ENCODE results near the gene FAM186B. TPM values are rescaled to one million over a fixed set of nuclear protein-coding genes. Genes with fewer than 3 reads are reported as not detected.

FAM186B gene
- total RNA-seq, 1 donor from 2014 or later = 0.13 TPM

DNA sequence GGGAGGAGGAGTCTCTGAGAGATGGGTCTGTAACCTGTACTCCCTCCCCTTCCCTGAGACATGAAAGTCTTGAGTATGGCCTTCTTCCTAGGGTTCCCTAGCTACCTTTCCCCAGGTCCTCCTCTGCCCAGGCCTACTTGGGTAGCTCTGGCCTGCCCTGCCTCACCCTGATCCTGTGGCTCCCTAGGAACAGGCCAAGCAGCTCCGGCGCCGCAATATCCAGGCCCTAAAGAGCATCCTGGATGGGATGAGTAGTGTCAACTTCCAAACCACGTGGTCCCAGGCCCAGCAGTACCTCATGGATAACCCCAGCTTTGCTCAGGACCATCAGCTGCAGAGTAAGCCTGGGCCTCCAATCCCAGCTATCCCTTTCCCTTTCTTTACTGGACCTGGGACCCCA, 30.2 kb upstream of the FAM186B start:
- no peak for DNase-seq (ENCODE audit: low read depth, low spot score)

DNA sequence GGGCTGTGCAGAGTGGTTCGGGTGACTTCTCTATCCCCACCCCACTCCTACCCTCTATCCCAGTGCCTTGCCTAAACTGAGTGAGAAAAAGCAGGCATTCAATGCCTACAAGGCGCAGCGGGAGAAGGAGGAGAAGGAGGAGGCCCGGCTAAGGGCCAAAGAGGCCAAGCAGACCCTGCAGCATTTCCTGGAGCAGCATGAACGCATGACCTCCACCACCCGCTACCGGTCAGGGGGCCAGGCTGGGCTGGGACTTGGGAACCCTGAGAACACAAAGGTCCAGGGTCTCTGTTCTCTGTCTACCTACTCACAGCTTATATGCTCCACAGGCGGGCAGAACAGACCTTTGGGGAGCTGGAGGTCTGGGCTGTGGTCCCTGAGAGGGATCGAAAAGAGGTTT, 29.6 kb upstream of the FAM186B start:
- DNase-seq (ENCODE audit: low read depth, low spot score) = no peak

GRCh38 chr12:49633703-49634345, 28.4 kb upstream of the FAM186B start:
- no peak for DNase-seq (ENCODE audit: low read depth, low spot score)

DNA sequence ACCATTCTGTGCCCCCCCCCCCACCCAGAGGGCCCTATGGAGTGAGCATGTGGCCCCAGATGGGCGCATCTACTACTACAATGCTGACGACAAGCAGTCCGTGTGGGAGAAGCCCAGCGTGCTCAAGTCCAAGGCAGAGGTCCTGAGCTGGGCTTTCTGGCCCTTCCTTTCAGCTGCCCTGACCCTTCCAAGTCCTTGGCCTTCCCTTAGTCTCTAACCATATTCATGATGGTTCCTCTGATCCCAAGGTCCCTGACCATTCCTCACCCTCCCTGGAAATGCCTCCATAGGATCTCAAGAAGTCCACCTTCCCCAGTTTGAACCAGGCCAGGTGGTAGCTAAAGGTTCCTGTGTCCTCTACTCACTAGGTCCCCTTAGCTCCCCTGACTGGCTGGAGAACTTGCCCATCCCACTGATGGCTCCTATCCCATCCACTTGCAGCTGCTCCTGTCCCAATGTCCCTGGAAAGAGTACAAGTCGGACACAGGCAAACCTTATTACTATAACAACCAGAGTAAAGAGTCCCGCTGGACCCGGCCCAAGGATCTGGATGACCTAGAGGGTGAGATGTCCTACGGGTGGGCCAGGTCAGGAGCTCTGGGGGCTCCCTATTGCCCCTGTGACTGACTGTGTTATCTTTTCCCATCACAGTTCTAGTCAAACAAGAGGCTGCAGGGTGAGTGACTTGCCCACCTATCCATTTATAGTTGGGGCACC, 27.7 kb upstream of the FAM186B start:
- DNase-seq (ENCODE audit: low read depth, low spot score) = no peak

GRCh38 chr12:49632401-49632800, 27.0 kb upstream of the FAM186B start:
- DNase-seq (ENCODE audit: low read depth, low spot score) = no peak

- no peak for DNase-seq (ENCODE audit: low read depth, low spot score)
These were observed 26.0 kb upstream of the FAM186B start for GRCh38 chr12:49631336-49631907.

DNA sequence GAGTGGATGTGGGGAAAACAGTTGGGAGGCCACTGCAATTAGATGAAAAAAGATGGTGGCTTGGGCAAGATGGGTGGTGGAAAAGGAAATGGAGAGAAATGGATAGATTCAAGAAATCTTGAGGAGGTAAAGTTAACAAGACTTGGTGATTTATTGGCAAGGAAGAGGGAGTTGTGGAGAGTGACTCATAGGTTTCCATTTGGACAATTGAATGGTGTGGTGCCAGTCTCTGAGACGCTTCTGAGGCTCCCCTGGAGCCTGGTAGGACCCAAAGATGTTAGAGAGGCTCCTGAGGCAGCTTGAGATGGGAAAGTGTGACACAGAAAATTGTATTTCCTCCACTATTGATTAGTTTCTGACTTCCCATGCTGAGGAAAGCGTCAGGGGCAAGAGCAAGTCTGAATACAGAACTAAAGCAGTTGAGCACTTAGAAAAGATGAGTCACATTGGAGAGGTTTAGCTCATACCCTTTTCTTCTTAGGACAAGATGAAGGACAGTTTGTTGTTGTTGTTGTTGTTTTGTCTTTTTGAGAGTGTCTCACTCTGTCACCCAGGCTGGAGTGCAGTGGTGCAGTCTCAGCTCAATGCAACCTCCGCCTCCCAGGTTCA, 22.4 kb upstream of the FAM186B start:
- DNase-seq (ENCODE audit: low read depth, low spot score) = no peak

DNA sequence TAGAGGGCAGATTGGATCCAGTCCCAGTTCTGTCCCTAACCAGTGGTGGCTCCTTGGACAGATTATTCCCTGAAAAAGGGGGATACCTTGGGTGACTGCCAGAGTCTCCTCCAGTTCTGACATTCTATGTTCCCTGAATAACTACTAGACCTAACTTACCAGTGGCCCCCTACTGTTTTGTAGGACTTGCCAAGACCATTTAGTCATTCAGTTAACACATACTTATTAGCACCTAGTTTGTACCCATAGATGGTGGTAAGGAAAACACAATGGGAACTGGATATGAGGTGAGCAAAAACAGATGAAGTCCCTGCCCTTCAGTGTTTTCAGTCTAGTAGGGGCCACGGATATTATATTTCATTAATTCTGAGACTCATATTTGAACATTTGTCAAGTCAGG, 21.4 kb upstream of the FAM186B start:
- no peak for DNase-seq (ENCODE audit: low read depth, low spot score)

DNA sequence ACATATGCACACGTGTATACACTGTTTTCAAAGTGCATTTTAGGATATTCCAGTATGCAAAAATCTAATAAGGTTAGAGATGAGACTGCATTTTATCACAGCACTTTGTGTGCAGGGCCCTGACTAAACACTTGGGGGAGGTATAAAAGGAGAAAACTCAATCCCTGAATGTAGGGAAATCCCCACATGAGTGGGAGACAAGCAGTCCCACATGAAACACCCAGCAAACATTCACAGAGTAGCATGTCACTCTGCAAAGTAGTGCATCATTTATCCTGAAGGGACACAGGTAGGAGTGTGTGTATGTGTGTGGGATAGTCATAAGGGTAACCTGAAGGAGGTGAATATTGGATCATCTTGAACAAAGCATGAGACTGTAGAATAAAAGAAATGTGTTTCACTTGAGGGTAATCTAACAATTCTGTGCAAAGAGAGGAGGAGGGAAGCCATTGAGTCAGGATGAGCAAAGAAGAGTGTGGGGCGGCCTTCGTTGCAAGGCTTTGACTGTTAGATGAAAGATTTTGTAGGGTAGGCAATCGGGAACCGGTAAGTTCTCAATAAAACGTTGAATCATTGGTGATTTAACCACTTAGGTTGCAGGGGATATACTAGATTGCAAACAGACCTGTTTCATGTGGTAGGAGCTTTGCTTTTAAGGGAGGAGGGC, 20.9 kb upstream of the FAM186B start:
- no peak for DNase-seq (ENCODE audit: low read depth, low spot score)

GRCh38 chr12:49624921-49625577, 19.6 kb upstream of the FAM186B start:
- no peak for DNase-seq (ENCODE audit: low read depth, low spot score)

DNA sequence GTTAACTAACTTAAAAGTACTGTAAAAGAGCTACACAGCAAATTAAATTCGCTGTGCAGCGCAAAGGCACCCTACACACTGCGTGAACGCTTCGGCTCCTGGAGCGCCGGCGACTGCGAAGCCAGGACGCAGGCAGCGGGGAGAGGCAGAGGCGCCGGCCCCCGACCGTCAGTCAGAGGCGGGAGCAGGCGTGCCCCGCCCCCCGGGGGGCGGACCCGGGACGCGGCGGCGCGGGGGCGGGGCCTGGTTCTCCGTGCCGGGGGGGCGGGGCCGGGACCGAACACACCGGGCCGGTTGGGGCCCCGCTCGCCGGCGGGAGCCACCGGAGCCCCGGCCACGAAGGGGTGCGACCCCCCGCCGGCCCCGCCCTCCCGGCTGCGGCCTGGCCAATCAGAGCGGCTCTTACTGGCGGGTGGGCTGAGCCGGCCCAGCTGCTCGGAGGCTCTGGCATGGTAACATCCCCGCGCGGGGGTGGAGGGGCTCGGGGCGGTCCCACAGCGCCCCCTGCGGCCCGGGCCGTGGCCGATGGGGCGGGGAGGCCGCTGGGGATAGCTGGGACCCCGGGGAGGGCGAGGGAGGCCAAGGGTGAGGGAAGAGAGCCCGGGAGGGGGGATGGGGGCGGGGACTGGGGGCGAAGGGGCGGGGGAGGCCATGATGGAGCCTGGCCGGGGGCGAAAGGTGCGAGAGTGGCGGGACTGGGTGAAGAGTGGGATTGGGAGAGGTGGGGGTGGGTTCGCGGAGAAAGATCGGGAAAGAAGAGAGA, 17.9 kb upstream of the FAM186B start, which contains the start of gene PRPF40B:
PRPF40B (plus strand) TSS at position 420 of the 763 bp plus-strand sequence; CDS start at position 450, 30 bp downstream.
- peak; percentile 36 for DNase-seq (ENCODE audit: low read depth, low spot score)

GRCh38 chr12:49622501-49623141, 17.2 kb upstream of the FAM186B start:
- no peak for DNase-seq (ENCODE audit: low read depth, low spot score)

DNA sequence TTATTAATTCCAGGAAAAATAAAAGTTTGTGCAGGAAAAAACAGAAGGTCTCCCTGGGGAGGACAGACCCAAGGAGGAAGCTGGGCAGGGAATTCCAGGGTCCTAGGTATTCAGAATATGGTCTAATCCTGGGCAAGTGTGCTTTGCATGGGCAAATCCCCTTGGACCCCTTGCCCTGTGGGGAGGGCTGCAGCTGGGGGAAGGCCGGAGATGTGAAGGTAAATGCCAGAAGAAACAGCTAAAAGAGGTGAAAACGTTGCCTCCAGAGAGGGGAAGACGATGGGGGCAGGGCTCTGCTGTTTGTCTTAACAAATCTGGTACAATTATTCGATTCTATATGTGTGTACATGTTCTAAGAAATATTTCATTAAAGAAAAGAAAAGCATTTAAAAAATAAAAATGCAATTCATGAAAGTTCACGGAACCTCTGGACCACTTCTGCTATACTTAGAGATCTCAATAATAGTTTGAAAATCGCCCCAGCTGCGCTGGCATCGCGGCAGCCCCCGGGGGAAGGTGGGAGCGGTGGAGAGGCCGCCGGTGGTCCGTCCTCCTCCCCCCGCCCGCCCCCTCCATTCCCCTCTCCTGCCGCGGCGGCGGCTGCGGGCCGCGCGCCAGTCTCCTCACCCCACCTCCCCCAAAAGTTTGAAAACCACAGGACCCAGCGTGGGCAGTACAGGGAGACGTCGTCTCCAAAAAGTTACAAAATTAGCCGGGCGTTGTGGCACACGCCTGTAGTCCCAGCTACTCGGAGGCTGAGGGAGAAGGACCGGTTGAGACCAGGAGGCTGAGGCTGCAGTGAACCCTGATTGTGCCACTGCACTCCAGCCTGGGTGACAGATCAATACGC, 16.4 kb upstream of the FAM186B start:
- no peak for DNase-seq (ENCODE audit: low read depth, low spot score)

- no peak for DNase-seq (ENCODE audit: low read depth, low spot score)
These were observed 13.8 kb upstream of the FAM186B start for GRCh38 chr12:49619286-49619685.

- DNase-seq (ENCODE audit: low read depth, low spot score) = no peak
These were observed 13.1 kb upstream of the FAM186B start for GRCh38 chr12:49618576-49618975.

DNA sequence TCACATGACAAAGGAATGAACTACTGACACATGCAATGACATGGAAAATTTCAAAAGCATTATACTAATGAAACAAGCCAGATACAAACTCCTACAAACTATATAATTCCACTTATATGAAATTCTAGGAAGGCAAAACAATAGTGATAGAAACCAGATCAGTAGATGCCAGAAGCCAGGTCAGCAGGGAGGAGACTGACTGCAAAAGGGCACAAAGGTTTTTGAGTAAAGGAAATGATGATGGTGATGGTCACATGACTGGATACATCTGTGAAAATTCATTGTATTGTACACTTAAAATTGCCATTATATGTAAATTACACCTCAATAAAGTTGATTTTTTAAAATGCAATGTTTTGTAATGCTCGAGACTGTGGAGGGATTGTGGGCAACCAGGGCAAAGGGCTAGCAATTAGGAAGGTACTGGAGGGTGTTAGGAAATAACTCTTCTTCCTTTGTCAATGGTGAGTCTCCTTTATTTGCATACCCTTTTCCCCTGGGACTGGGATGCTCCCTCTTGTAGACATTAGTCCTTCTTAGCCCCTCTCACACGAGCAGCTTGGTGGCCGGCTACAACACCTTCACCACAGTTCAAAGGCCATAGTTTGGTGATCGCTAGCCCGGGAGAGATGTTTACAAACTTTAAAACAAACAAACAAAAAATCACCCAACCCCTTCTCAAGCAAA, 11.2 kb upstream of the FAM186B start:
- no peak for DNase-seq (ENCODE audit: low read depth, low spot score)

DNA sequence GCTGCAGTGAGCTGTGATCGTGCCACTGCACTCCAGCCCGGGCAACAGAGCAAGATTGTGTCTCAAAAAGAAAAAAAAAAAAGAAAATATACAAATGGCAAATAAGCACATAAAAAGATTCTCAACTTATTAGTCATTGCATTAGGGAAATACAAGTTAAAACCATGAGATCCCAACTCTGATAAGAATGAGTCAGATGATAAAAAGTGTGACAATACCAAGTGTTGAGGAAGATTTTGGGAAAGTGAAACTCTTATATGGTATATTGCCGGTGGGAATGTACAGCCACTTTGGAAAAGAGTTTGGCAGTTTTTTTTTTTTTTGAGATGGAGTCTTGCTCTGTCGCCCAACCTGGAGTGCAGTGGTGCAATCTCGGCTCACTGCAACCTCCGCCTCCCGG, 10.3 kb upstream of the FAM186B start:
- no peak for DNase-seq (ENCODE audit: low read depth, low spot score)

DNA sequence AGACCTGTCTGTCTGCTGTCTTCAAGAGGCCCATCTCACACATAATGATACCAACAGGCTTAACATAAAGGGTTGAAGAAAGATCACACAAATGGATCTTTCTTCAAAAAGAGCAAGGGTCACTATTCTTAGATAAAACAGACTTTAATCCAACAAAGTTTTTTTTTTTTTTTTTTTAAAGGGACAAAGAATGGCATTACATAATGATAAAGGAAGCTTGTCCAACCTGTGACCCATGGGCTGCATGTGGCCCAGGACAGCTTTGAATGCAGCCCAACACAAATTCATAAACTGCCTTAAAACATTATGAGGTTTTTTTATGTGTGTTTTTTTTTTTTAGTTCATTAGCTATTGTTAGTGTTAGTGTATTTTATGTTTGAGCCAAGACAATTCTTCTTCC, 6.8 kb upstream of the FAM186B start:
- no peak for DNase-seq (ENCODE audit: low read depth, low spot score)
